GM12801 (cell line): ENCODE measurements around the gene TOGARAM1.

Experiments used
- TF ChIP-seq, protein P1 (sequence below): IDR thresholded peaks from one replicate; pipeline ENCODE4 v1.5.1; 2011; ENCODE audit warnings: control low read depth; ENCODE audit not compliant: insufficient read length; ENCODE audit errors: extremely low read depth

TOGARAM1 gene

DNA sequence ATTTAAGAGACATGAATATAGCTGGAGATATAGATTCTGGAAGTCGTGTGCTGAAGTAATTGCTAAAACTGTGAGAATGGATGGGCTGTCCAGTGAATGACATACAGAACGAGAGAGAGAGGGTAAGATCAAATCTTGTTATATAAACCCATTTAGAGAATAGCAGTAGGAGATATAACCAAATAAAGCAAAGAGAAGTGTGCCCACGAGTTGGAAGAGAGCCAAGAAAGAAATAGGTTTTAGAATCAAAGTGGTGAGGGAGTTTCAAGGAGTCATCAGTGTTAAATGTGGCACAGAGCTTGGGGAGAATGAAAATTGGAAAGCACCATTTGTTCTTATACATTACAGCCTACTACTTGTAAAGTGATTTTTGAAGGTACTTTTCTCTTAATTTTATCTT is 19.2 kb downstream of the TOGARAM1 start:
- TF ChIP-seq, protein P1, sequence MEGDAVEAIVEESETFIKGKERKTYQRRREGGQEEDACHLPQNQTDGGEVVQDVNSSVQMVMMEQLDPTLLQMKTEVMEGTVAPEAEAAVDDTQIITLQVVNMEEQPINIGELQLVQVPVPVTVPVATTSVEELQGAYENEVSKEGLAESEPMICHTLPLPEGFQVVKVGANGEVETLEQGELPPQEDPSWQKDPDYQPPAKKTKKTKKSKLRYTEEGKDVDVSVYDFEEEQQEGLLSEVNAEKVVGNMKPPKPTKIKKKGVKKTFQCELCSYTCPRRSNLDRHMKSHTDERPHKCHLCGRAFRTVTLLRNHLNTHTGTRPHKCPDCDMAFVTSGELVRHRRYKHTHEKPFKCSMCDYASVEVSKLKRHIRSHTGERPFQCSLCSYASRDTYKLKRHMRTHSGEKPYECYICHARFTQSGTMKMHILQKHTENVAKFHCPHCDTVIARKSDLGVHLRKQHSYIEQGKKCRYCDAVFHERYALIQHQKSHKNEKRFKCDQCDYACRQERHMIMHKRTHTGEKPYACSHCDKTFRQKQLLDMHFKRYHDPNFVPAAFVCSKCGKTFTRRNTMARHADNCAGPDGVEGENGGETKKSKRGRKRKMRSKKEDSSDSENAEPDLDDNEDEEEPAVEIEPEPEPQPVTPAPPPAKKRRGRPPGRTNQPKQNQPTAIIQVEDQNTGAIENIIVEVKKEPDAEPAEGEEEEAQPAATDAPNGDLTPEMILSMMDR: no peak

GRCh38 chr14:44982594-44982993 is 20.6 kb downstream of the TOGARAM1 start:
- TF ChIP-seq, protein P1: no peak

GRCh38 chr14:44988694-44989093 is 26.7 kb downstream of the TOGARAM1 start:
- TF ChIP-seq, protein P1: no peak

DNA sequence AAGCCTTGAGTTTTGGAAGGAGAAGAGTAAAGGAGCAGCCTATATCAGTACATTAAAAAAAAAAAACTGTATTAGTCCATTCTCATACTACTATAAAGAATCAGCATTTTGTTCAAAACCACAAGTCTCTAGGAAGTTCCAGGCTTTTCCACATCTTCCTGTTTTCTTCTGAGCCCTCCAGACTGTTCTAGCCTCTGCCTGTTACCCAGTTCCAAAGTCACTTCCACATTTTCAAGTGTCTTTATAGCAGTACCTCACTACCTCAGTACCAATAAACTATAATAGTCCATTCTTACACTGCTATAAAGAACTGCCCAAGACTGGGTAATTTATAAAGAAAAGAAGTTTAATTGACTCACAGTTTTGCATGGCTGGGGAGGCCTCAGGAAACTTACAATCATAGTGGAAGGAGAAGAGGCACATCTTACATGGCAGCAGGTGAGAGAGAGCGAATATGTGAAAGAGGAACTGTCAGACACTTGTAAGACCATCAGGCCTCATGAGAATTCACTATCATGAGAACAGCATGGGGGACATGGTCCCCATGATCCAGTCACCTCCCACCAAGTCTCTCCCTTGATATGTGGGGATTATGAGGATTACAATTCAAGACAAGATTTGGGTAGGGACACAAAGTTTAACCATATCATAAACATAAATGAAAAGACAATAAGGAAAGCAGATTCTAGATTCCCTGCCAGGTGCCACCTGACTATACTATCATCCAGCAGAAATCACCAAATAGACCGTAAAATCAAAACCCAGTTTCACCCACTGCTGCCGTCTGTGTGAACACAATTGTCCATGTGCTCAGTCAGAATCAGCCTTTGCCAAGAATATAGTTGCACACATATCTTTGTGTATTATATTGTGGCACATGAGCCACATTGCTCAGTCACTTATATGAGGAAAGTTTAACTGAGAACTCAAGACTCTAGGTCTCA is 27.8 kb downstream of the TOGARAM1 start:
- TF ChIP-seq, protein P1: no peak

GRCh38 chr14:44990533-44990932 is 28.5 kb downstream of the TOGARAM1 start:
- TF ChIP-seq, protein P1: no peak

DNA sequence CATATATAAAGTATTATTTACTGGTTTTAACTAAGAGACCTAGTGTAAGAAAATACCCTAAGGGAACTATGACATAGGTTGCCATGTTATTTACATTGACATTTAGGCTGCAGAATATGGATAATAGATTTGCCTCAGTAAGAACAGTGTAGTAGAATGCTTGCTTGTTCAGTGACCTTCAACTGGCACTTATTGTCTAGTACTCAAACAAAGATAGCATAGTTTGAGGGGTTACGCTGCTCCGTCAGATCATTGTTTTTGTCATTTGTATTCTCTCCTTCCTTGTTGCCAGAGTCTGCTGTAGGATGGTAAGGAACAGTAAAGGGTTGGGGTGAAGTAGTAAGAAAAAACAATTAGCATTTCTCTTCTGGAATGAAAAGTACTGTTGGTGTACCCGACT is 33.2 kb downstream of the TOGARAM1 start:
- TF ChIP-seq, protein P1: no peak

DNA sequence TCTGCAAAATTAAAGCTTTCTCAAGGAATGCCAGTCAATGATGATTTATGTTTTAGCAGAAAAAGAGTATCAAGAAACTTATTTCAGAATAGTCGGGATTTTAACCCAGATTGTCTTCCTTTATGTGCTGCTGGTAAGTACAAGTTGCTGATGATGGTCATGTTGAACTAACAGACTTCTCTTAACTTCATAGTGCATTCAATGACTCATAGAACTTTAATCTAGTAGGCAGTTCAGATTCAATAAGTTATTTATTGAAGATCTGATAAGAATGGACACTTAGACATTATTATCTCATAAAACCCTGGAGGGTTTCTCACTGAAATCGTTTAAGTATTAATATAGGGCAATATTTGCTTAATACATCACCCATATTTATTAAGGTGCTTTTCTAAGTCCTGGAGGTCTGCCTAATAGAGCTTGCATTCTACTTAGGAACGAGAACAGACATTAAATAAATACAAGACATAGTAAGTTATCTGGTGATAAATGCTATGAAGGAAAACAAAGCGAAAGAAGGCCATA is 33.8 kb downstream of the TOGARAM1 start:
- TF ChIP-seq, protein P1: no peak
